C4-2B (cell line): ENCODE data around the gene COX5B.

ENCODE experiments used
- H3K27ac ChIP-seq: fragments of 450-650 bp; 2 replicates; pipeline ENCODE4 v1.5.1; 2017
- ZFX ChIP-seq: fragments of 450-650 bp; IDR thresholded peaks from 2 replicates; pipeline ENCODE4 v1.6.1; 2017
- TF ChIP-seq, protein P1 (sequence below): fragments of 450-650 bp; conservative IDR thresholded peaks from 2 replicates; pipeline ENCODE4 v1.5.1; 2017; ENCODE audit warnings: mild to moderate bottlenecking

COX5B gene

DNA sequence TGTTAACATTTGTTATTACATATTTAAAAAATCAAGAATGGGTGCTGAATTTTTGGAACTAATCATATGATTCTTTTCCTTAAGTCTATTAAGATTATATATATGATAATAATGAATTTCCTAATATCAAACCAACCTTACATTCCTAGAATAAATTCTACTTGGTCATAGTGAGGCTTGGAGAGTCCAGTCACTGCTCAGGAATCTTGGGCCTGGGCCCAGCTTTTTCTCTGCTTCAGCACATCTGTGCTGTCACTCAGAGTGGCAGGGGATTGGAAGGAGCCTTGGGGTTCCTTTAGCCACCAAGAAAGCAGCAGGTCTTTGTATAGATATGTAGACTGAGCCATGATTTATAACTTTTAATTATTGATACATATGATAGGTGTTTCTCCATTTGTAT, 47.6 kb downstream of the COX5B start:
- TF ChIP-seq, protein P1, sequence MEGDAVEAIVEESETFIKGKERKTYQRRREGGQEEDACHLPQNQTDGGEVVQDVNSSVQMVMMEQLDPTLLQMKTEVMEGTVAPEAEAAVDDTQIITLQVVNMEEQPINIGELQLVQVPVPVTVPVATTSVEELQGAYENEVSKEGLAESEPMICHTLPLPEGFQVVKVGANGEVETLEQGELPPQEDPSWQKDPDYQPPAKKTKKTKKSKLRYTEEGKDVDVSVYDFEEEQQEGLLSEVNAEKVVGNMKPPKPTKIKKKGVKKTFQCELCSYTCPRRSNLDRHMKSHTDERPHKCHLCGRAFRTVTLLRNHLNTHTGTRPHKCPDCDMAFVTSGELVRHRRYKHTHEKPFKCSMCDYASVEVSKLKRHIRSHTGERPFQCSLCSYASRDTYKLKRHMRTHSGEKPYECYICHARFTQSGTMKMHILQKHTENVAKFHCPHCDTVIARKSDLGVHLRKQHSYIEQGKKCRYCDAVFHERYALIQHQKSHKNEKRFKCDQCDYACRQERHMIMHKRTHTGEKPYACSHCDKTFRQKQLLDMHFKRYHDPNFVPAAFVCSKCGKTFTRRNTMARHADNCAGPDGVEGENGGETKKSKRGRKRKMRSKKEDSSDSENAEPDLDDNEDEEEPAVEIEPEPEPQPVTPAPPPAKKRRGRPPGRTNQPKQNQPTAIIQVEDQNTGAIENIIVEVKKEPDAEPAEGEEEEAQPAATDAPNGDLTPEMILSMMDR: no peak
- H3K27ac ChIP-seq: no peak overlapping the region

GRCh38 chr2:97695744-97696143, 49.9 kb downstream of the COX5B start:
- H3K27ac ChIP-seq: no peak overlapping the region
- TF ChIP-seq, protein P1: no peak
- no peak for TF ChIP-seq ZFX

- no peak overlapping the region for H3K27ac ChIP-seq
- TF ChIP-seq, protein P1: peak; percentile 90
- TF ChIP-seq ZFX: no peak
These were observed 51.7 kb downstream of the COX5B start for GRCh38 chr2:97697252-97698235.
